ENCODE measurements around the gene TAS2R19. TPM values are rescaled to one million over a fixed set of nuclear protein-coding genes. Genes with fewer than 3 reads are reported as not detected.

The TAS2R19 gene
- total RNA-seq, 4 donors from 2014 or later: 5.7 to 8.8 (median 6.2) TPM

DNA sequence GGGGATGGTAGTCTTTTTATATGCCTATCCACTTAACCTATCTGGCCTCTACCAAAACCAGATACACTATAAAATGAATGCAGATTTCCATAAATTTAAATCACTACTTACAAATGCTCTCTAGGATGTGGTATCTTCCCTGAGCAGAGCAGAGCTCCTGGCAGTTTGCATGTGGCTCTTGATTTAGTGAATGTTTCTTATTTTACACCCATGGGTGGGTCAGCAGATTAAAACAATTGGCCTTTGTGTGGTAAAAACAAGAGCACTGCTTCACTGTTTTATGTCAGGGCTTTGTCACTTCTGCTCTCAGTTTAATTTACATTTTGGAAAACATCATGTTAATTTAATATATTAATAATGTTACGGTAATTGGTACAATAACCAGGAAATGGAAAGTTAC is 5.5 kb downstream of the TAS2R19 start:
- TF ChIP-seq CTCF (IDR thresholded peaks at IDR 0.05; ENCODE audit: low read depth): no peak

DNA sequence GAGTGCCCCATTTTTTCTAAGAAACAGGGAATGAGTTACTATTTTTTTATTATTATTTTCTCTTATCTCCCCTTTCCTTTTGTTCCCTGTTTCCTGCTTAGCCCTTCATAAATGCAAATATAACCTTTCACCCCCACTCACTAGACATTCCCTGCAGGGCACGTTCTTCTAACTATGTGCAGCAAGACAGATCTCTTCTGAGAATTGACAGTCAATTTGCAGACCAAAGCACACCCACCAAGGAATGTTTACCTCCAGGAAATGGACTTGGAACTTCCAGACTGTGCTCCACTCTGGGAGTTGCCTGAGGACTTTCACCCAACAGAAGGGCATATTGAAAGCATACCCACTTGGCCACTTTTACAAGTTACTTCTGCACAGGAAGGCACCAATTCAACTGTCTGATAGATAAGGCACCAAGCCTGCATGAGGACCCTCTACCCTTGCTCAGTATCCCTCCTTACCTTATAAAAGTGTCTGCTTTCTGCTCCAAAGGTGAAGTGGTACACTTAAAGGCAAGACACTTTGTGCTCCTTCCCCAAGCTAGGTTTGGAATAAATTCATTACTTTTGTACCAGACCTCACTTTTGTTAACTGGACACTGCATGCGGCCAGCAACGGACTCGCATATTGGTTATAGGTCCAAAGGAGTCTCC is 6.5 kb downstream of the TAS2R19 start:
- TF ChIP-seq CTCF (IDR thresholded peaks at IDR 0.05; ENCODE audit: low read depth): no peak

DNA sequence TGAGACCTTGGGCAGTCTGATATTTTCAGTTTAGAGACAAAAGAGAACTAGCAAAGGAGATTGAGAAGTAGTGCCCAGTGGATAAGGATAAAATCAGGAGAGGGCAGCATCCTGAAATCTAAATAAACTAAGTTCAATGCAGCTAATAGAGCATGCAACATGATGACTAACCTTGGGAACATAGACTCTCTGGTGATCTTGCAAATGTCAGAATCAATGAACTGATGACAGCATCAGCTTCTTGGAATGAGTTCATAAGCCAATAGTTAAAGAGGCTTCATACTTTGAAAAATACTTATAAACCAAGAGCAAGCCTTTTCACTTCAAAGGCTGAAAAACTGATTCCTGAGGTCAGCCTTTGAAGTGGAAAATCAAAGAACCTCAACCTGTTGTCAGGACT is 8.2 kb downstream of the TAS2R19 start:
- TF ChIP-seq CTCF (IDR thresholded peaks at IDR 0.05; ENCODE audit: low read depth): no peak

DNA sequence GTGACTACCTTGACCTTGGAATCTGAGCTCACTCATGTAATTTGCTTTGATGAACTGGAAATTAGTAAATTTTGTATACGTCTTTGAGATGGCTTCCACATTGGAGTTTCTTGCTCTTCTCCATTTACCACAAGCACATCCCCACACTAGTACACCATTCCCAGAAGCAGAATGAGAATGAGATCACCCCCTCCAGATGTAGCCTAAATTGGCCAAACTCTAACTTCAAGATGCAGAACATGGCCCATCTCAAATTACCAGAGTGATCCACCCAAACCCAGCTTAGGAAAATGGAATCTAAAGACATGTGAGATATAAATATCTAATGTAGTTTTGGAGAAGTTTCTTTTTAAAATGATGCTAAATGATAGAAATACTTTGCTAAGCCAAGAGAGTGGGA is 14.8 kb downstream of the TAS2R19 start:
- no peak for TF ChIP-seq CTCF (IDR thresholded peaks at IDR 0.05; ENCODE audit: low read depth)

GRCh38 chr12:10998204-10998603 is 24.2 kb downstream of the TAS2R19 start, which contains the start of gene TAS2R20:
TAS2R20 (minus strand) TSS chr12:10998304; CDS start chr12:10997875, 429 bp downstream.
- TF ChIP-seq CTCF (IDR thresholded peaks at IDR 0.05; ENCODE audit: low read depth): no peak

GRCh38 chr12:10994307-10994706 is 28.1 kb downstream of the TAS2R19 start:
- no peak for TF ChIP-seq CTCF (IDR thresholded peaks at IDR 0.05; ENCODE audit: low read depth)

- TF ChIP-seq CTCF (IDR thresholded peaks at IDR 0.05; ENCODE audit: low read depth): no peak
Observed at GRCh38 chr12:10989107-10989506, 33.3 kb downstream of the TAS2R19 start.
